ENCODE measurements around the gene FBXL4.

GRCh38 chr6:98894810-98895209 lies 52.9 kb downstream of the FBXL4 start:
- TF ChIP-seq MAX (IDR thresholded peaks at IDR 0.05; ENCODE audit: low read depth), result no peak
- no peak for TF ChIP-seq YY1 (IDR thresholded peaks at IDR 0.05; ENCODE audit: low read depth)
- no peak for TF ChIP-seq NRF1 (IDR thresholded peaks at IDR 0.05; ENCODE audit: low read depth, low read length)
- no peak for TF ChIP-seq POLR2AphosphoS5 (IDR thresholded peaks at IDR 0.05; ENCODE audit: low read depth, low read length)
- TF ChIP-seq TCF12 (IDR thresholded peaks at IDR 0.05), result no peak
- TF ChIP-seq CTCF (IDR thresholded peaks at IDR 0.05), result no peak
- no peak for TF ChIP-seq RAD21 (IDR thresholded peaks at IDR 0.05; ENCODE audit: low read length)
- no peak for TF ChIP-seq EZH2phosphoT487 (IDR thresholded peaks at IDR 0.05; ENCODE audit: borderline replicate concordance, low read depth)
- TF ChIP-seq PBX3 (IDR thresholded peaks at IDR 0.05), result no peak
- TF ChIP-seq GABPA (IDR thresholded peaks at IDR 0.05; ENCODE audit: low read depth), result no peak
- TF ChIP-seq, protein P1, sequence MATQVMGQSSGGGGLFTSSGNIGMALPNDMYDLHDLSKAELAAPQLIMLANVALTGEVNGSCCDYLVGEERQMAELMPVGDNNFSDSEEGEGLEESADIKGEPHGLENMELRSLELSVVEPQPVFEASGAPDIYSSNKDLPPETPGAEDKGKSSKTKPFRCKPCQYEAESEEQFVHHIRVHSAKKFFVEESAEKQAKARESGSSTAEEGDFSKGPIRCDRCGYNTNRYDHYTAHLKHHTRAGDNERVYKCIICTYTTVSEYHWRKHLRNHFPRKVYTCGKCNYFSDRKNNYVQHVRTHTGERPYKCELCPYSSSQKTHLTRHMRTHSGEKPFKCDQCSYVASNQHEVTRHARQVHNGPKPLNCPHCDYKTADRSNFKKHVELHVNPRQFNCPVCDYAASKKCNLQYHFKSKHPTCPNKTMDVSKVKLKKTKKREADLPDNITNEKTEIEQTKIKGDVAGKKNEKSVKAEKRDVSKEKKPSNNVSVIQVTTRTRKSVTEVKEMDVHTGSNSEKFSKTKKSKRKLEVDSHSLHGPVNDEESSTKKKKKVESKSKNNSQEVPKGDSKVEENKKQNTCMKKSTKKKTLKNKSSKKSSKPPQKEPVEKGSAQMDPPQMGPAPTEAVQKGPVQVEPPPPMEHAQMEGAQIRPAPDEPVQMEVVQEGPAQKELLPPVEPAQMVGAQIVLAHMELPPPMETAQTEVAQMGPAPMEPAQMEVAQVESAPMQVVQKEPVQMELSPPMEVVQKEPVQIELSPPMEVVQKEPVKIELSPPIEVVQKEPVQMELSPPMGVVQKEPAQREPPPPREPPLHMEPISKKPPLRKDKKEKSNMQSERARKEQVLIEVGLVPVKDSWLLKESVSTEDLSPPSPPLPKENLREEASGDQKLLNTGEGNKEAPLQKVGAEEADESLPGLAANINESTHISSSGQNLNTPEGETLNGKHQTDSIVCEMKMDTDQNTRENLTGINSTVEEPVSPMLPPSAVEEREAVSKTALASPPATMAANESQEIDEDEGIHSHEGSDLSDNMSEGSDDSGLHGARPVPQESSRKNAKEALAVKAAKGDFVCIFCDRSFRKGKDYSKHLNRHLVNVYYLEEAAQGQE (IDR thresholded peaks at IDR 0.05; ENCODE audit: low read depth, low read length), result no peak
- TF ChIP-seq EP300 (IDR thresholded peaks at IDR 0.05; ENCODE audit: borderline replicate concordance in 1 of 2, low read depth in 1 of 2, low read length in 1 of 2), result no peak
- no peak for TF ChIP-seq FOXJ3 (CRISPR knock-in tag; IDR thresholded peaks at IDR 0.05)
